WTC11 (cell line): Measurements from ENCODE around the gene SOX5. TPM values are rescaled to one million over a fixed set of nuclear protein-coding genes. Genes with fewer than 3 reads are reported as not detected.

ENCODE experiments used
- ATAC-seq: fragments of 200-7000 bp; cut with Tn5 transposase; 2 replicates; pipeline ENCODE4 v1.10.0; 2021; ENCODE audit warnings: mild to moderate bottlenecking, moderate library complexity
- CTCF ChIA-PET: fragments of 300-600 bp; sonication (Branson Sonifier 250); formaldehyde crosslinking; loops from one replicate; lab custom pipeline; 2021; ENCODE audit warnings: antibody characterized with exemption; lab: Charles Lee
- POLR2A ChIA-PET: fragments of 350-600 bp; sonication (Branson Sonifier 250); formaldehyde crosslinking; loops from one replicate; lab custom pipeline; 2021; ENCODE audit warnings: antibody characterized with exemption; lab: Charles Lee
- DNase-seq: peaks from one replicate; pipeline ENCODE4 v3.0.0; 2021; ENCODE audit warnings: low spot score
- H3K27ac Mint-ChIP-seq: 2 replicates; pipeline ENCODE4 v1.8.0; 2021; ENCODE audit warnings: mixed read lengths
- H3K27me3 Mint-ChIP-seq: 2 replicates; pipeline ENCODE4 v1.8.0; 2021; ENCODE audit warnings: low read depth, mild to moderate bottlenecking, moderate library complexity, mixed read lengths
- H3K36me3 Mint-ChIP-seq: 2 replicates; pipeline ENCODE4 v1.8.0; 2021; ENCODE audit warnings: mixed read lengths
- H3K4me1 Mint-ChIP-seq: 2 replicates; pipeline ENCODE4 v1.8.0; 2022; ENCODE audit warnings: mixed read lengths
- H3K4me3 Mint-ChIP-seq: 2 replicates; pipeline ENCODE4 v1.8.0; 2021; ENCODE audit warnings: mild to moderate bottlenecking, moderate library complexity, mixed read lengths
- H3K9me3 Mint-ChIP-seq: 2 replicates; pipeline ENCODE4 v1.8.0; 2021; ENCODE audit warnings: mixed read lengths
- EMX1 ChIP-seq: fragments of 250-450 bp; sonication (Bioruptor Pico); IDR thresholded peaks from 2 replicates; pipeline ENCODE4 v1.8.0; 2021; ENCODE audit warnings: mild to moderate bottlenecking
- JUN ChIP-seq: sonication (generic); formaldehyde crosslinking; IDR thresholded peaks from 2 replicates; pipeline ENCODE4 v1.8.0; 2023; ENCODE audit warnings: mild to moderate bottlenecking, missing genetic modification reagents
- KAT7 ChIP-seq: sonication (generic); formaldehyde crosslinking; IDR thresholded peaks from 2 replicates; pipeline ENCODE4 v1.8.1; 2023; ENCODE audit warnings: missing genetic modification reagents, mild to moderate bottlenecking, borderline replicate concordance
- MYBL2 ChIP-seq: sonication (generic); formaldehyde crosslinking; IDR thresholded peaks from 2 replicates; pipeline ENCODE4 v1.8.1; 2023; ENCODE audit warnings: mild to moderate bottlenecking, moderate library complexity, missing genetic modification reagents
- PRRX2 ChIP-seq: fragments of 250-450 bp; sonication (Bioruptor Pico); IDR thresholded peaks from 2 replicates; pipeline ENCODE4 v1.8.0; 2021; ENCODE audit warnings: mild to moderate bottlenecking
- SP1 ChIP-seq: sonication (generic); formaldehyde crosslinking; conservative IDR thresholded peaks from 2 replicates; pipeline ENCODE4 v1.8.1; 2022; ENCODE audit warnings: missing genetic modification reagents
- ZNF317 ChIP-seq: sonication (generic); formaldehyde crosslinking; IDR thresholded peaks from 2 replicates; pipeline ENCODE4 v1.8.1; 2023; ENCODE audit warnings: low read depth, mild to moderate bottlenecking, moderate library complexity, missing genetic modification reagents, borderline replicate concordance
- ZNF423 ChIP-seq: fragments of 250-450 bp; sonication (Bioruptor Pico); IDR thresholded peaks from 2 replicates; pipeline ENCODE4 v2.1.2; 2022; ENCODE audit warnings: mild to moderate bottlenecking, moderate library complexity
- total RNA-seq: library from RNA; stranded (reverse); gene quantifications from 3 replicates; pipeline ENCODE4 v1.2.3, GENCODE V29; 2021
- TF ChIP-seq, protein P1 (sequence below): sonication (generic); formaldehyde crosslinking; IDR thresholded peaks from 2 replicates; pipeline ENCODE4 v1.8.1; 2022; ENCODE audit warnings: missing genetic modification reagents, borderline replicate concordance
- TF ChIP-seq, protein P2 (sequence below): fragments of 250-450 bp; sonication (Bioruptor Pico); conservative IDR thresholded peaks from 2 replicates; pipeline ENCODE4 v1.9.0; 2021; ENCODE audit warnings: mild to moderate bottlenecking
- TF ChIP-seq, protein P3 (sequence below): sonication (generic); formaldehyde crosslinking; IDR thresholded peaks from 2 replicates; pipeline ENCODE4 v1.8.1; 2023; ENCODE audit warnings: mild to moderate bottlenecking, missing genetic modification reagents, borderline replicate concordance
- TF ChIP-seq, protein P4 (sequence below): fragments of 250-450 bp; sonication (Bioruptor Pico); IDR thresholded peaks from 2 replicates; pipeline ENCODE4 v1.9.0; 2021; ENCODE audit warnings: moderate library complexity, mild to moderate bottlenecking, inconsistent platforms, borderline replicate concordance
- TF ChIP-seq, protein P5 (sequence below): sonication (generic); formaldehyde crosslinking; IDR thresholded peaks from 2 replicates; pipeline ENCODE4 v1.8.0; 2023; ENCODE audit warnings: missing genetic modification reagents
- TF ChIP-seq, protein P6 (sequence below): sonication (generic); formaldehyde crosslinking; IDR thresholded peaks from 2 replicates; pipeline ENCODE4 v1.8.1; 2023; ENCODE audit warnings: mild to moderate bottlenecking, missing genetic modification reagents

SOX5 gene
- total RNA-seq, 1 experiment from 2014 or later = 2.3 TPM

DNA sequence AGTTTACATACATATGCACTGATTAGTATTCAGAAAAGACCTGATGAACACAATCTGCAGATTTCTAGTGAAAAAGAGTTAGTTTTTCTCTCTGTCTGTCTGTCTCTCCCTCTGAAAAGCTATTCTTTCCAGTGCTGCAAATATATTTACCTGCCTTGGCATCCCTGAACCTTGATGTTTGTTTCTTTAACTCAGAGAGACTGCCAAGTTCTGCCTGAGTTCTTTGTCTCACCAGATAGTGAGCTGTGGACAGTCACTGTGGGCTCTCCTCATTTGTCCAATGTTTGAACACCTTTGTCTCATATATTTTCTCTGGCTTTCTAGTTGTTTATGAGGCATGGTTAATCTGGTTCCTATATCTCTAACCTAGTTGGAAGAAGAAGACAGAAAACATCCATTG lies 250.4 kb downstream of the SOX5 start:
- H3K27me3 Mint-ChIP-seq = no peaks in the 10 kb centered on the region
- TF ChIP-seq ZNF423 (CRISPR knock-in tag) = no peak
- TF ChIP-seq, all 79 proteins: peak for 0
- peaks cover 4% of the 10 kb centered on the region; the same call in 1 of the 2 replicates for H3K9me3 Mint-ChIP-seq
- ChIA-PET POLR2A (no interaction called here), CTCF (no interaction called here)
- H3K4me1 Mint-ChIP-seq = peaks cover 15% of the 10 kb centered on the region
- no peak for ATAC-seq
- no peak for DNase-seq
- no peak overlapping the region for H3K4me3 Mint-ChIP-seq
- H3K36me3 Mint-ChIP-seq = no peaks in the 10 kb centered on the region
- no peak overlapping the region for H3K27ac Mint-ChIP-seq

DNA sequence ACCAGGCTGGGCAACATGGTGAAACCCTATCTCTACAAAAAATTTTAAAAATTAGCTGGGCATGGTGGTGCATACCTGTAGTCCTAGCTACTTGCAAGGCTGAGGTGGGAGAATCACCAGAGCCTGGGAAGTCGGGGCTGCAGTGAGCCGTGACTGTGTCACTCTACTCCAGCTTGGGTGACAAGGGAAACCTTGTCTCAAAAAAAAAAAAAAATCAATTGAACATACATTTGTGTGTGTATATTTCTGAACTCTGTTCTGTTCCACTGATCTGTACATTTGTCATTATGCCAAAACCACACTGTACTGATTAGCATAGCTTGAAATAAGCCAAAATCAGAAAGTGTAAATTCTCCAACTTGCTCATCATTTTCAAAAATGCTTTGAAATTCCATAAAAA lies 254.6 kb downstream of the SOX5 start:
- DNase-seq = no peak
- H3K36me3 Mint-ChIP-seq = no peaks in the 10 kb centered on the region
- TF ChIP-seq, protein P1, sequence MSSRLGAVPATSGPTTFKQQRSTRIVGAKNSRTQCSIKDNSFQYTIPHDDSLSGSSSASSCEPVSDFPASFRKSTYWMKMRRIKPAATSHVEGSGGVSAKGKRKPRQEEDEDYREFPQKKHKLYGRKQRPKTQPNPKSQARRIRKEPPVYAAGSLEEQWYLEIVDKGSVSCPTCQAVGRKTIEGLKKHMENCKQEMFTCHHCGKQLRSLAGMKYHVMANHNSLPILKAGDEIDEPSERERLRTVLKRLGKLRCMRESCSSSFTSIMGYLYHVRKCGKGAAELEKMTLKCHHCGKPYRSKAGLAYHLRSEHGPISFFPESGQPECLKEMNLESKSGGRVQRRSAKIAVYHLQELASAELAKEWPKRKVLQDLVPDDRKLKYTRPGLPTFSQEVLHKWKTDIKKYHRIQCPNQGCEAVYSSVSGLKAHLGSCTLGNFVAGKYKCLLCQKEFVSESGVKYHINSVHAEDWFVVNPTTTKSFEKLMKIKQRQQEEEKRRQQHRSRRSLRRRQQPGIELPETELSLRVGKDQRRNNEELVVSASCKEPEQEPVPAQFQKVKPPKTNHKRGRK (CRISPR knock-in tag) = no peak
- TF ChIP-seq, protein P2, sequence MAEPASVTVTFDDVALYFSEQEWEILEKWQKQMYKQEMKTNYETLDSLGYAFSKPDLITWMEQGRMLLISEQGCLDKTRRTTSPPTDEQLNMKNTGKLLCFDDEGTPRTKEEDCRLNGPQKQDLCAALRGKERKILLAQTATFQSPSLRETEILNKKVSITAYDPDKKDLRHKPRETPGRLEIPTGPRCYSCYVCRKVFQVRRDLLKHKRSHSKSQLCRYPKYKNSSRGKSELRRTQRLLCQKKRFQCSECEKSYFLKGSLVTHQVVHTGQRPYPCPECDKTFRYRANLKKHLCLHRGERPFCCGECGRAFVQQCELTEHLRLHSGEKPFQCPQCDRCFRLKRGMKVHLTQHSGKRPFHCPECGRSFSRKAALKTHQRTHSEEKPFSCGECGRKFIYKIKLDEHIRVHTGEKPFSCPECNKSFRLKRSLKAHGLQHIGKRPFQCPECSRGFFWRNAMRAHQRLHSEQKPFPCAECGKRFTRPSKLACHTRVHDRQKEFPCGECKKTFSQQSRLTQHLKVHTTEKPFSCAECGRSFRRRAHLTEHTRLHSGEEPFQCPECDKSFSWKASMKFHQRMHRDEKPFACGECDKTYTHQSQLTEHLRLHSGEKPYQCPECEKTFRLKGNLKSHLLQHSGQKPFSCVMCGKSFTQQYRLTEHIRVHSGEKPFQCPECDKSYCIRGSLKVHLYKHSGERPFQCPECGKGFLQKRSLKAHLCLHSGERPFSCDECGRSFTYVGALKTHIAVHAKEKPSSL (CRISPR knock-in tag) = no peak
- TF ChIP-seq, protein P3, sequence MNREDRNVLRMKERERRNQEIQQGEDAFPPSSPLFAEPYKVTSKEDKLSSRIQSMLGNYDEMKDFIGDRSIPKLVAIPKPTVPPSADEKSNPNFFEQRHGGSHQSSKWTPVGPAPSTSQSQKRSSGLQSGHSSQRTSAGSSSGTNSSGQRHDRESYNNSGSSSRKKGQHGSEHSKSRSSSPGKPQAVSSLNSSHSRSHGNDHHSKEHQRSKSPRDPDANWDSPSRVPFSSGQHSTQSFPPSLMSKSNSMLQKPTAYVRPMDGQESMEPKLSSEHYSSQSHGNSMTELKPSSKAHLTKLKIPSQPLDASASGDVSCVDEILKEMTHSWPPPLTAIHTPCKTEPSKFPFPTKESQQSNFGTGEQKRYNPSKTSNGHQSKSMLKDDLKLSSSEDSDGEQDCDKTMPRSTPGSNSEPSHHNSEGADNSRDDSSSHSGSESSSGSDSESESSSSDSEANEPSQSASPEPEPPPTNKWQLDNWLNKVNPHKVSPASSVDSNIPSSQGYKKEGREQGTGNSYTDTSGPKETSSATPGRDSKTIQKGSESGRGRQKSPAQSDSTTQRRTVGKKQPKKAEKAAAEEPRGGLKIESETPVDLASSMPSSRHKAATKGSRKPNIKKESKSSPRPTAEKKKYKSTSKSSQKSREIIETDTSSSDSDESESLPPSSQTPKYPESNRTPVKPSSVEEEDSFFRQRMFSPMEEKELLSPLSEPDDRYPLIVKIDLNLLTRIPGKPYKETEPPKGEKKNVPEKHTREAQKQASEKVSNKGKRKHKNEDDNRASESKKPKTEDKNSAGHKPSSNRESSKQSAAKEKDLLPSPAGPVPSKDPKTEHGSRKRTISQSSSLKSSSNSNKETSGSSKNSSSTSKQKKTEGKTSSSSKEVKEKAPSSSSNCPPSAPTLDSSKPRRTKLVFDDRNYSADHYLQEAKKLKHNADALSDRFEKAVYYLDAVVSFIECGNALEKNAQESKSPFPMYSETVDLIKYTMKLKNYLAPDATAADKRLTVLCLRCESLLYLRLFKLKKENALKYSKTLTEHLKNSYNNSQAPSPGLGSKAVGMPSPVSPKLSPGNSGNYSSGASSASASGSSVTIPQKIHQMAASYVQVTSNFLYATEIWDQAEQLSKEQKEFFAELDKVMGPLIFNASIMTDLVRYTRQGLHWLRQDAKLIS (CRISPR knock-in tag) = no peak
- TF ChIP-seq, all 79 proteins: peak for 0
- ChIA-PET POLR2A (no interaction called here), CTCF (no interaction called here)
- Mint-ChIP-seq H3K4me3 (no peak overlapping the region), H3K27me3 (no peaks in the 10 kb centered on the region), H3K9me3 (peaks cover 5% of the 10 kb centered on the region; the same call in 1 of the 2 replicates), H3K27ac (no peak overlapping the region), H3K4me1 (no peaks in the 10 kb centered on the region; the same call in 1 of the 2 replicates)
- ATAC-seq = no peak

DNA sequence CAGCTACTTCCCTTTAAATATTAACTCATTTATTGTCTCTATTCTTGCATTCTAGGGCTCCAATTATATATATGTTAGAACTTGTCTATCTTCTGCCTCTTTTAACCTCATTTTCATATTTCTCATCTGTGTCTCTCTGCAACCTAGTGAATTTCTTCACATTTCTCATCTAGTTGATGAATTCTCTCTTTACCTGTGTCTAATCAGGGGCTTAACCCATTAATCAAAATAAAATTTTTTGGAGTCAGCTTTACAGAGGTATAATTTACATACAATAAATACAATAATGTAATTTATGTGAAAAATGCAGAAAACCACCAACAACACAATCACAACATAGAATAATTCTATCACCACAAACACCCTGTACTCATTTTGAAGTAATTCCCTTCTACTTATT lies 255.2 kb downstream of the SOX5 start:
- CTCF ChIA-PET = no interaction called here
- Mint-ChIP-seq H3K4me3 (no peak overlapping the region), H3K36me3 (no peaks in the 10 kb centered on the region), H3K4me1 (no peaks in the 10 kb centered on the region), H3K27me3 (no peaks in the 10 kb centered on the region), H3K27ac (no peak overlapping the region), H3K9me3 (peaks cover 5% of the 10 kb centered on the region; the same call in 1 of the 2 replicates)
- POLR2A ChIA-PET = no interaction called here
- no peak for ATAC-seq
- no peak for DNase-seq
- no peak for TF ChIP-seq SP1 (CRISPR knock-in tag)
- TF ChIP-seq, protein P4, sequence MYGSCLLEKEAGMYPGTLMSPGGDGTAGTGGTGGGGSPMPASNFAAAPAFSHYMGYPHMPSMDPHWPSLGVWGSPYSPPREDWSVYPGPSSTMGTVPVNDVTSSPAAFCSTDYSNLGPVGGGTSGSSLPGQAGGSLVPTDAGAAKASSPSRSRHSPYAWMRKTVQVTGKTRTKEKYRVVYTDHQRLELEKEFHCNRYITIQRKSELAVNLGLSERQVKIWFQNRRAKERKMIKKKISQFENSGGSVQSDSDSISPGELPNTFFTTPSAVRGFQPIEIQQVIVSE = no peak
- TF ChIP-seq ZNF317 (CRISPR knock-in tag) = no peak
- TF ChIP-seq, protein P1 (CRISPR knock-in tag) = no peak
- TF ChIP-seq MYBL2 (CRISPR knock-in tag) = no peak
- TF ChIP-seq, protein P5, sequence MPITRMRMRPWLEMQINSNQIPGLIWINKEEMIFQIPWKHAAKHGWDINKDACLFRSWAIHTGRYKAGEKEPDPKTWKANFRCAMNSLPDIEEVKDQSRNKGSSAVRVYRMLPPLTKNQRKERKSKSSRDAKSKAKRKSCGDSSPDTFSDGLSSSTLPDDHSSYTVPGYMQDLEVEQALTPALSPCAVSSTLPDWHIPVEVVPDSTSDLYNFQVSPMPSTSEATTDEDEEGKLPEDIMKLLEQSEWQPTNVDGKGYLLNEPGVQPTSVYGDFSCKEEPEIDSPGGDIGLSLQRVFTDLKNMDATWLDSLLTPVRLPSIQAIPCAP (CRISPR knock-in tag) = no peak
- TF ChIP-seq, protein P6, sequence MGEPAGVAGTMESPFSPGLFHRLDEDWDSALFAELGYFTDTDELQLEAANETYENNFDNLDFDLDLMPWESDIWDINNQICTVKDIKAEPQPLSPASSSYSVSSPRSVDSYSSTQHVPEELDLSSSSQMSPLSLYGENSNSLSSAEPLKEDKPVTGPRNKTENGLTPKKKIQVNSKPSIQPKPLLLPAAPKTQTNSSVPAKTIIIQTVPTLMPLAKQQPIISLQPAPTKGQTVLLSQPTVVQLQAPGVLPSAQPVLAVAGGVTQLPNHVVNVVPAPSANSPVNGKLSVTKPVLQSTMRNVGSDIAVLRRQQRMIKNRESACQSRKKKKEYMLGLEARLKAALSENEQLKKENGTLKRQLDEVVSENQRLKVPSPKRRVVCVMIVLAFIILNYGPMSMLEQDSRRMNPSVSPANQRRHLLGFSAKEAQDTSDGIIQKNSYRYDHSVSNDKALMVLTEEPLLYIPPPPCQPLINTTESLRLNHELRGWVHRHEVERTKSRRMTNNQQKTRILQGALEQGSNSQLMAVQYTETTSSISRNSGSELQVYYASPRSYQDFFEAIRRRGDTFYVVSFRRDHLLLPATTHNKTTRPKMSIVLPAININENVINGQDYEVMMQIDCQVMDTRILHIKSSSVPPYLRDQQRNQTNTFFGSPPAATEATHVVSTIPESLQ (CRISPR knock-in tag) = no peak
- no peak for TF ChIP-seq PRRX2 (CRISPR knock-in tag)
- TF ChIP-seq JUN (CRISPR knock-in tag) = no peak
- TF ChIP-seq EMX1 (CRISPR knock-in tag) = no peak
- TF ChIP-seq KAT7 (CRISPR knock-in tag) = no peak
